ENCODE results near the gene IPO4. TPM values are rescaled to one million over a fixed set of nuclear protein-coding genes. Genes with fewer than 3 reads are reported as not detected.

Gene IPO4
- total RNA-seq, 5 donors from 2014 or later (not counting 1 experiment from before 2014, with no cell fraction given) = 34.4 to 53.4 (median 39.6) TPM

GRCh38 chr14:24196071-24197055 is 7.7 kb upstream of the IPO4 start:
- Mint-ChIP-seq H3K4me1 (peaks cover 50 to 69% (median 56%) of the 10 kb centered on the region in 3 donors), H3K36me3 (peaks cover 27% of the 10 kb centered on the region), H3K27ac (peak overlapping the region; percentile 96 to 98), H3K27me3 (no peaks in the 10 kb centered on the region), H3K9me3 (no peaks in the 10 kb centered on the region), H3K4me3 (peak overlapping the region; percentile 87 to 93 (median 92))
- Histone ChIP-seq H3K27ac (ENCODE audit: low read length) (peak overlapping the region; percentile 98), H3K4me3 (ENCODE audit: control insufficient read depth in 1 of 2, extremely low read depth in 1 of 2, low read length in 1 of 2) (peak overlapping the region; percentile 76 to 98), H3K36me3 (ENCODE audit: control insufficient read depth in 2 of 2, extremely low read depth in 1 of 2, insufficient read depth in 1 of 2, low read length in 1 of 2) (peaks cover 12 to 18% of the 10 kb centered on the region in 2 donors), H3K9me3 (no peaks in the 10 kb centered on the region), H3K4me1 (ENCODE audit: control insufficient read depth in 1 of 2, extremely low read depth in 1 of 2, insufficient read depth in 2 of 2, low read length in 2 of 2) (peaks cover 14 to 43% of the 10 kb centered on the region in 2 experiments), H3K27me3 (replicated peaks in 1 of 2; ENCODE audit: control insufficient read depth in 2 of 2, extremely low read depth in 1 of 2, insufficient read depth in 2 of 2, low read length in 1 of 2) (no peaks in the 10 kb centered on the region)
- no peak for ATAC-seq (replicated peaks in 1 of 4)
- CTCF ChIA-PET = interaction anchor here in 1 of 2 donors (1.1 kb wide), 1 partner anchor 41 kb away, joined by 3 read pairs; no protein-coding TSS in a partner anchor
- DNase-seq = peak in 1 of 35 experiments; percentile 36
- POLR2A ChIA-PET = interaction anchor here (0.7 to 3.7 kb wide), 8 partner anchors 12 to 82 kb away, joined by 3 to 17 read pairs (median 4); partner anchors contain the start of genes CHMP4A (in 1 of the 2), DCAF11 (in 1 of the 2), MDP1 (in 1 of the 2) and NRL (in 1 of the 2)
- WGBS (ENCODE audit: insufficient coverage) = 26% methylated on average over 17 of the region's 33 CpGs

- no peaks in the 10 kb centered on the region for H3K9me3 ChIP-seq
- H3K4me3 ChIP-seq (ENCODE audit: control insufficient read depth in 1 of 2, extremely low read depth in 1 of 2, low read length in 1 of 2) = peak within 1 kb of the TSS; percentile 76 to 98
- H3K27me3 ChIP-seq (replicated peaks in 1 of 2; ENCODE audit: control insufficient read depth in 2 of 2, extremely low read depth in 1 of 2, insufficient read depth in 2 of 2, low read length in 1 of 2) = no peaks in the 10 kb centered on the region
- H3K4me1 ChIP-seq (ENCODE audit: control insufficient read depth in 1 of 2, extremely low read depth in 1 of 2, insufficient read depth in 2 of 2, low read length in 2 of 2) = peaks cover 14 to 43% of the 10 kb centered on the region in 2 experiments
- POLR2A ChIA-PET = interaction anchor here (0.6 to 3.7 kb wide), 11 partner anchors 10 to 203 kb away, joined by 3 to 17 read pairs (median 4); partner anchors contain the start of genes CHMP4A (in 1 of the 2), DCAF11 (in 1 of the 2), MDP1 (in 1 of the 2) and NRL (in 1 of the 2)
- peaks cover 25% of the 10 kb centered on the region for H3K36me3 Mint-ChIP-seq
- ATAC-seq (replicated peaks in 1 of 4) = peak; percentile 91 to 94 (median 93)
- peaks cover 12 to 22% of the 10 kb centered on the region in 2 donors for H3K36me3 ChIP-seq (ENCODE audit: control insufficient read depth in 2 of 2, extremely low read depth in 1 of 2, insufficient read depth in 1 of 2, low read length in 1 of 2)
- H3K27me3 Mint-ChIP-seq = no peaks in the 10 kb centered on the region
- peaks cover 49 to 68% (median 57%) of the 10 kb centered on the region in 3 donors for H3K4me1 Mint-ChIP-seq
- CTCF ChIA-PET = interaction anchor here (1.1 to 1.4 kb wide), 2 partner anchors 40 to 236 kb away, joined by 3 to 5 read pairs; no protein-coding TSS in a partner anchor
- peak; percentile 79 to 93 (median 89) for DNase-seq
- peak within 1 kb of the TSS; percentile 98 for H3K27ac ChIP-seq (ENCODE audit: low read length)
- H3K4me3 Mint-ChIP-seq = peak within 1 kb of the TSS; percentile 87 to 93 (median 92)
- WGBS (ENCODE audit: insufficient coverage) = under 1% methylated on average over 89 of the region's 89 CpGs
- no peaks in the 10 kb centered on the region for H3K9me3 Mint-ChIP-seq
- peak within 1 kb of the TSS; percentile 96 to 98 for H3K27ac Mint-ChIP-seq
Measured at GRCh38 chr14:24195186-24196070, 6.8 kb upstream of the IPO4 start, which contains the start of gene TM9SF1. TSS of gene TM9SF1 (minus strand) at chr14:24195441. CDS start at chr14:24195019, 422 bp downstream.

- Mint-ChIP-seq H3K4me1 (peaks cover 50 to 64% (median 61%) of the 10 kb centered on the region in 3 donors), H3K4me3 (peak overlapping the region; percentile 87 to 93 (median 92)), H3K27me3 (no peaks in the 10 kb centered on the region), H3K36me3 (peaks cover 25% of the 10 kb centered on the region), H3K27ac (peak overlapping the region; percentile 96 to 98), H3K9me3 (no peaks in the 10 kb centered on the region)
- Histone ChIP-seq H3K27ac (ENCODE audit: low read length) (peak overlapping the region; percentile 98), H3K9me3 (no peaks in the 10 kb centered on the region), H3K27me3 (replicated peaks in 1 of 2; ENCODE audit: control insufficient read depth in 2 of 2, extremely low read depth in 1 of 2, insufficient read depth in 2 of 2, low read length in 1 of 2) (no peaks in the 10 kb centered on the region), H3K4me1 (ENCODE audit: control insufficient read depth in 1 of 2, extremely low read depth in 1 of 2, insufficient read depth in 2 of 2, low read length in 2 of 2) (peaks cover 14 to 43% of the 10 kb centered on the region in 2 experiments), H3K4me3 (ENCODE audit: control insufficient read depth in 1 of 2, extremely low read depth in 1 of 2, low read length in 1 of 2) (peak overlapping the region; percentile 76 to 98), H3K36me3 (ENCODE audit: control insufficient read depth in 2 of 2, extremely low read depth in 1 of 2, insufficient read depth in 1 of 2, low read length in 1 of 2) (peaks cover 12 to 26% of the 10 kb centered on the region in 2 donors)
- DNase-seq (no peak), ATAC-seq (replicated peaks in 1 of 4) (no peak)
- POLR2A ChIA-PET = interaction anchor here in 1 of 2 donors (0.7 to 3.7 kb wide), 3 partner anchors 10 to 17 kb away, joined by 3 to 17 read pairs (median 16); partner anchors contain the start of gene CHMP4A
- 70% methylated on average over 7 of the region's 8 CpGs for WGBS (ENCODE audit: insufficient coverage)
- CTCF ChIA-PET = interaction anchor here in 1 of 2 donors (1.4 kb wide), 1 partner anchor 237 kb away, joined by 5 read pairs; no protein-coding TSS in a partner anchor
Measured at GRCh38 chr14:24194873-24195185, 6.2 kb upstream of the IPO4 start.

- ChIA-PET CTCF (interaction anchor here in 1 of 2 donors (0.5 to 1.4 kb wide), 2 partner anchors 20 to 237 kb away, joined by 4 to 5 read pairs; no protein-coding TSS in a partner anchor), POLR2A (interaction anchor here in 1 of 2 donors (2.6 to 3.7 kb wide), 2 partner anchors 14 to 18 kb away, joined by 16 to 17 read pairs; partner anchors contain the start of gene CHMP4A)
- peaks cover 25% of the 10 kb centered on the region for H3K36me3 Mint-ChIP-seq
- H3K27me3 Mint-ChIP-seq = no peaks in the 10 kb centered on the region
- Histone ChIP-seq H3K27me3 (replicated peaks in 1 of 2; ENCODE audit: control insufficient read depth in 2 of 2, extremely low read depth in 1 of 2, insufficient read depth in 2 of 2, low read length in 1 of 2) (no peaks in the 10 kb centered on the region), H3K9me3 (no peaks in the 10 kb centered on the region), H3K36me3 (ENCODE audit: control insufficient read depth in 2 of 2, extremely low read depth in 1 of 2, insufficient read depth in 1 of 2, low read length in 1 of 2) (peaks cover 15 to 26% of the 10 kb centered on the region in 2 donors), H3K27ac (ENCODE audit: low read length) (peak overlapping the region; percentile 98), H3K4me1 (ENCODE audit: control insufficient read depth in 1 of 2, extremely low read depth in 1 of 2, insufficient read depth in 2 of 2, low read length in 2 of 2) (peaks cover 14 to 42% of the 10 kb centered on the region in 2 experiments), H3K4me3 (ENCODE audit: control insufficient read depth in 1 of 2, extremely low read depth in 1 of 2, low read length in 1 of 2) (peak overlapping the region; percentile 76 to 98)
- no peak for ATAC-seq (replicated peaks in 1 of 4)
- H3K27ac Mint-ChIP-seq = peak overlapping the region; percentile 96 to 98
- H3K4me3 Mint-ChIP-seq = peak overlapping the region; percentile 87 to 93 (median 92)
- H3K4me1 Mint-ChIP-seq = peaks cover 52 to 63% (median 61%) of the 10 kb centered on the region in 3 donors
- no peaks in the 10 kb centered on the region for H3K9me3 Mint-ChIP-seq
- DNase-seq = no peak
- WGBS (ENCODE audit: insufficient coverage) = 100% methylated on average over 2 of the region's 7 CpGs
Measured at GRCh38 chr14:24194186-24194872, 5.7 kb upstream of the IPO4 start.

GRCh38 chr14:24192933-24193332 is 4.3 kb upstream of the IPO4 start:
- peaks cover 15 to 23% of the 10 kb centered on the region in 2 donors for H3K36me3 ChIP-seq (ENCODE audit: control insufficient read depth in 2 of 2, extremely low read depth in 1 of 2, insufficient read depth in 1 of 2, low read length in 1 of 2)
- H3K27ac ChIP-seq (ENCODE audit: low read length) = no peak overlapping the region
- CTCF ChIA-PET = no interaction called here
- DNase-seq = no peak
- no peak for ATAC-seq (replicated peaks in 1 of 4)
- H3K4me3 ChIP-seq (ENCODE audit: control insufficient read depth in 1 of 2, extremely low read depth in 1 of 2, low read length in 1 of 2) = no peak overlapping the region
- Mint-ChIP-seq H3K4me1 (peaks cover 55 to 63% (median 60%) of the 10 kb centered on the region in 3 donors), H3K36me3 (peaks cover 17% of the 10 kb centered on the region), H3K27ac (peak overlapping the region in 1 of 2 donors; percentile 79), H3K4me3 (peak overlapping the region in 1 of 3 donors; percentile 26), H3K27me3 (no peaks in the 10 kb centered on the region), H3K9me3 (no peaks in the 10 kb centered on the region)
- POLR2A ChIA-PET = no interaction called here
- H3K27me3 ChIP-seq (replicated peaks in 1 of 2; ENCODE audit: control insufficient read depth in 2 of 2, extremely low read depth in 1 of 2, insufficient read depth in 2 of 2, low read length in 1 of 2) = no peaks in the 10 kb centered on the region
- WGBS (ENCODE audit: insufficient coverage) = 89% methylated on average over 9 of the region's 15 CpGs
- peaks cover 14 to 48% of the 10 kb centered on the region in 2 experiments for H3K4me1 ChIP-seq (ENCODE audit: control insufficient read depth in 1 of 2, extremely low read depth in 1 of 2, insufficient read depth in 2 of 2, low read length in 2 of 2)
- H3K9me3 ChIP-seq = no peaks in the 10 kb centered on the region

Measured in T-cell (primary cell).